Lung microvascular endothelial cell (primary cell): ENCODE results near the gene MALAT1. TPM values are rescaled to one million over a fixed set of nuclear protein-coding genes. Genes with fewer than 3 reads are reported as not detected.
"Not testable (repeated sequence)": the region's sequence is repeated elsewhere in the genome, so short reads cannot be mapped to it uniquely, and the experiment has no call there.

Experiments
- DNase-seq, 2 donors: peaks; one replicate each; pipeline versions ENCODE4 v3.0.0 to v3.0.0-alpha.2; 2010; ENCODE audit warnings: low read depth in 2 of 2
- total RNA-seq: library from RNA; depleted of rRNA; stranded (reverse); fragments of >200 nt; gene quantifications from 2 replicates; pipeline ENCODE4 v1.2.1, GENCODE V29; 2014

MALAT1 gene
- total RNA-seq, 1 donor from 2014 or later, result 2,739 TPM

- not testable (repeated sequence) for DNase-seq
Observed at GRCh38 chr11:65518941-65519549, 20.2 kb downstream of the MALAT1 start.

- not testable (repeated sequence) for DNase-seq
Observed at GRCh38 chr11:65521777-65522521, 23.1 kb downstream of the MALAT1 start.

GRCh38 chr11:65522718-65523630 is 24.1 kb downstream of the MALAT1 start:
- DNase-seq, result not testable (repeated sequence)

- not testable (repeated sequence) for DNase-seq
Observed at GRCh38 chr11:65523631-65523968, 24.8 kb downstream of the MALAT1 start.

GRCh38 chr11:65524014-65524740 is 25.3 kb downstream of the MALAT1 start:
- DNase-seq, result no peak

GRCh38 chr11:65524741-65525545 is 26.1 kb downstream of the MALAT1 start, which contains the start of gene SCYL1:
TSS of gene SCYL1 (plus strand) at chr11:65525083. CDS start at chr11:65525154, 71 bp downstream.
- DNase-seq, result peak; percentile 83 to 91

- DNase-seq, result no peak
Observed at GRCh38 chr11:65525546-65526480, 27.0 kb downstream of the MALAT1 start.

- no peak for DNase-seq
Observed at GRCh38 chr11:65526744-65527143, 27.9 kb downstream of the MALAT1 start.

GRCh38 chr11:65528819-65529350 is 30.0 kb downstream of the MALAT1 start:
- no peak for DNase-seq

- DNase-seq, result no peak
Observed at GRCh38 chr11:65529475-65530156, 30.8 kb downstream of the MALAT1 start.

- DNase-seq, result no peak
Observed at GRCh38 chr11:65530157-65530496, 31.3 kb downstream of the MALAT1 start.

- DNase-seq, result no peak
Observed at GRCh38 chr11:65532388-65533064, 33.7 kb downstream of the MALAT1 start.

GRCh38 chr11:65535102-65535501 is 36.3 kb downstream of the MALAT1 start:
- no peak for DNase-seq

GRCh38 chr11:65536412-65537295 is 37.8 kb downstream of the MALAT1 start:
- no peak for DNase-seq

- DNase-seq, result peak in 1 of 2 donors; percentile 0
Observed at GRCh38 chr11:65537296-65537597, 38.4 kb downstream of the MALAT1 start.

GRCh38 chr11:65537620-65538231 is 38.9 kb downstream of the MALAT1 start:
- DNase-seq, result no peak
